Mesenchymal stem cell (in vitro differentiated cells and primary cell): Measurements from ENCODE around the gene ARL6.

Experiments
- DNase-seq: peaks from one replicate; pipeline ENCODE4 v3.0.0-alpha.2; 2013
- H2AFZ ChIP-seq: one replicate; pipeline ENCODE4 v1.6.1; 2013; ENCODE audit warnings: low read depth, mild to moderate bottlenecking, control low read depth, inconsistent platforms, low read length, moderate library complexity
- H2AK5ac ChIP-seq: 2 replicates; pipeline ENCODE4 v1.6.1; 2013; ENCODE audit warnings: low read length, moderate library complexity, mild to moderate bottlenecking, inconsistent platforms; ENCODE audit not compliant: severe bottlenecking
- H2BK120ac ChIP-seq: one replicate; pipeline ENCODE4 v1.6.1; 2013; ENCODE audit warnings: low read depth, mild to moderate bottlenecking, inconsistent platforms, low read length, moderate library complexity
- H2BK12ac ChIP-seq, 2 experiments: one replicate each; pipeline ENCODE4 v1.6.1; 2013; ENCODE audit warnings: inconsistent platforms in 2 of 2, low read length in 2 of 2, mild to moderate bottlenecking in 2 of 2, moderate library complexity in 2 of 2, control low read depth in 1 of 2
- H2BK15ac ChIP-seq: one replicate; pipeline ENCODE4 v1.6.1; 2013; ENCODE audit warnings: mild to moderate bottlenecking, low read depth, inconsistent platforms; ENCODE audit not compliant: poor library complexity, severe bottlenecking
- H2BK5ac ChIP-seq: 2 replicates; pipeline ENCODE4 v1.6.1; 2013; ENCODE audit warnings: low read depth, mild to moderate bottlenecking, low read length, control low read depth, inconsistent platforms; ENCODE audit not compliant: poor library complexity, severe bottlenecking
- H3K14ac ChIP-seq, 2 experiments: one replicate each; pipeline ENCODE4 v1.6.1; 2013; ENCODE audit warnings: inconsistent platforms in 2 of 2, low read length in 2 of 2, control low read depth in 1 of 2, mild to moderate bottlenecking in 1 of 2, moderate library complexity in 1 of 2
- H3K18ac ChIP-seq, 2 experiments: one replicate each; pipeline ENCODE4 v1.6.1; 2013; ENCODE audit warnings: inconsistent platforms in 2 of 2, low read length in 2 of 2, control low read depth in 1 of 2, low read depth in 1 of 2, mild to moderate bottlenecking in 1 of 2
- H3K23ac ChIP-seq, 2 experiments: one replicate each; pipeline ENCODE4 v1.6.1; 2013; ENCODE audit warnings: inconsistent platforms in 2 of 2, low read length in 2 of 2, mild to moderate bottlenecking in 2 of 2, moderate library complexity in 2 of 2, control low read depth in 1 of 2
- H3K27ac ChIP-seq: 2 replicates; pipeline ENCODE4 v1.5.1; 2013; ENCODE audit warnings: mild to moderate bottlenecking, moderate library complexity, low read length, control low read depth, inconsistent platforms; ENCODE audit not compliant: poor library complexity, severe bottlenecking
- H3K27me3 ChIP-seq, 2 experiments: 2 replicates each; pipeline versions ENCODE4 v1.6.1 to v1.7.0; 2013; ENCODE audit warnings: low read length in 2 of 2, mild to moderate bottlenecking in 2 of 2, moderate library complexity in 2 of 2, control low read depth in 1 of 2, inconsistent platforms in 1 of 2; ENCODE audit not compliant: control insufficient read depth in 1 of 2, insufficient read depth in 1 of 2
- H3K36me3 ChIP-seq, 2 experiments: 2 replicates each; pipeline versions ENCODE4 v1.6.1 to v1.7.0; 2013; ENCODE audit warnings: low read length in 2 of 2, control low read depth in 1 of 2, inconsistent platforms in 1 of 2, low read depth in 1 of 2, mild to moderate bottlenecking in 1 of 2; ENCODE audit not compliant: insufficient read depth in 2 of 2, control insufficient read depth in 1 of 2
- H3K4ac ChIP-seq, 2 experiments: one replicate each; pipeline ENCODE4 v1.6.1; 2013; ENCODE audit warnings: inconsistent platforms in 2 of 2, low read length in 2 of 2, mild to moderate bottlenecking in 2 of 2, moderate library complexity in 2 of 2, control low read depth in 1 of 2, low read depth in 1 of 2
- H3K4me1 ChIP-seq: 2 replicates; pipeline ENCODE4 v1.6.1; 2013; ENCODE audit warnings: low read depth, low read length, control low read depth; ENCODE audit not compliant: control insufficient read depth, insufficient read depth
- H3K4me2 ChIP-seq: 2 replicates; pipeline ENCODE4 v1.6.1; 2013; ENCODE audit warnings: low read length, mild to moderate bottlenecking, inconsistent platforms; ENCODE audit not compliant: poor library complexity, severe bottlenecking
- H3K4me3 ChIP-seq, 2 experiments: 2 replicates each; pipeline versions ENCODE4 v1.5.1 to v1.7.0; 2013; ENCODE audit warnings: low read length in 2 of 2, mild to moderate bottlenecking in 2 of 2, control low read depth in 1 of 2, low read depth in 1 of 2; ENCODE audit not compliant: insufficient read depth in 1 of 2
- H3K79me1 ChIP-seq: replicated peaks from 2 replicates; pipeline ENCODE4 v1.6.1; 2013; ENCODE audit warnings: mild to moderate bottlenecking, control low read depth, low read length, inconsistent platforms; ENCODE audit not compliant: poor library complexity, severe bottlenecking
- H3K9ac ChIP-seq: 2 replicates; pipeline ENCODE4 v1.7.0; 2013; ENCODE audit warnings: mild to moderate bottlenecking, low read length, moderate library complexity
- H3K9me3 ChIP-seq: 2 replicates; pipeline ENCODE4 v1.7.0; 2013; ENCODE audit warnings: mild to moderate bottlenecking, low read length; ENCODE audit not compliant: control insufficient read depth
- H4K8ac ChIP-seq: one replicate; pipeline ENCODE4 v1.6.1; 2013; ENCODE audit warnings: inconsistent platforms, mild to moderate bottlenecking, low read length, moderate library complexity
- H4K91ac ChIP-seq: one replicate; pipeline ENCODE4 v1.6.1; 2013; ENCODE audit warnings: mild to moderate bottlenecking, low read length, inconsistent platforms
- WGBS: methylation state at CpG from one replicate; pipeline ENCODE4 v1.1.7; 2013; ENCODE audit warnings: mixed read lengths; 5-methylcytosine and 5-hydroxymethylcytosine counted together

ARL6 gene

GRCh38 chr3:97848779-97849178 is 84.2 kb downstream of the ARL6 start:
- Histone ChIP-seq H2BK120ac (no peak overlapping the region), H3K4ac (no peak overlapping the region), H2AFZ (no peak overlapping the region), H3K4me2 (no peak overlapping the region), H4K8ac (no peak overlapping the region), H3K4me1 (no peaks in the 10 kb centered on the region), H3K27ac (no peak overlapping the region), H2BK5ac (no peak overlapping the region), H3K9ac (no peak overlapping the region), H3K4me3 (no peak overlapping the region), H2AK5ac (no peak overlapping the region), H2BK15ac (no peak overlapping the region), H3K23ac (no peak overlapping the region), H3K36me3 (peaks cover 4 to 20% of the 10 kb centered on the region in 2 experiments), H2BK12ac (no peak overlapping the region), H4K91ac (no peak overlapping the region), H3K18ac (no peak overlapping the region), H3K79me1 (peaks cover 21% of the 10 kb centered on the region), H3K9me3 (peaks cover 3% of the 10 kb centered on the region), H3K27me3 (no peaks in the 10 kb centered on the region), H3K14ac (no peak overlapping the region)
- DNase-seq: no peak
- 92% methylated on average over 2 of the region's 3 CpGs for WGBS
